Hepatocyte (in vitro differentiated cells): ENCODE measurements around the gene NXPE1. TPM values are rescaled to one million over a fixed set of nuclear protein-coding genes. Genes with fewer than 3 reads are reported as not detected.
A peak's percentile ranks its signal among the peaks of the same experiment; 100 is the strongest.

Experiments used
- DNase-seq: peaks from one replicate; pipeline ENCODE4 v3.0.0-alpha.2; 2016; ENCODE audit warnings: low spot score
- H2AFZ ChIP-seq: fragments of 200-600 bp; sonication (generic); 2 replicates; pipeline ENCODE4 v1.6.0; 2016; ENCODE audit warnings: antibody characterized with exemption, mild to moderate bottlenecking
- H3K27ac ChIP-seq: fragments of 200-600 bp; sonication (generic); 2 replicates; pipeline ENCODE4 v1.5.1; 2016; ENCODE audit warnings: mild to moderate bottlenecking
- H3K27me3 ChIP-seq: fragments of 200-600 bp; sonication (generic); 2 replicates; pipeline ENCODE4 v1.6.1; 2016
- H3K36me3 ChIP-seq: fragments of 200-600 bp; sonication (generic); replicated peaks from 2 replicates; pipeline ENCODE4 v1.5.1; 2016; ENCODE audit warnings: low read depth; ENCODE audit not compliant: insufficient read depth
- H3K4me1 ChIP-seq: fragments of 200-600 bp; sonication (generic); 2 replicates; pipeline ENCODE4 v1.5.1; 2016; ENCODE audit warnings: mild to moderate bottlenecking, moderate library complexity; ENCODE audit not compliant: insufficient read depth
- H3K4me2 ChIP-seq: fragments of 200-600 bp; sonication (generic); 2 replicates; pipeline ENCODE4 v1.6.0; 2016
- H3K4me3 ChIP-seq: fragments of 200-600 bp; sonication (generic); 2 replicates; pipeline ENCODE4 v1.5.1; 2016; ENCODE audit warnings: mild to moderate bottlenecking
- H3K79me2 ChIP-seq: fragments of 200-600 bp; sonication (generic); 2 replicates; pipeline ENCODE4 v1.6.0; 2017; ENCODE audit warnings: mild to moderate bottlenecking
- H3K9me2 ChIP-seq: fragments of 200-600 bp; sonication (generic); replicated peaks from 2 replicates; pipeline ENCODE4 v1.6.0; 2017; ENCODE audit warnings: mild to moderate bottlenecking; ENCODE audit not compliant: insufficient read depth
- H3K9me3 ChIP-seq: fragments of 200-600 bp; sonication (generic); 2 replicates; pipeline ENCODE4 v1.5.1; 2016; ENCODE audit warnings: low read depth, mild to moderate bottlenecking
- H4K20me1 ChIP-seq: fragments of 200-600 bp; sonication (generic); 2 replicates; pipeline ENCODE4 v1.6.0; 2016; ENCODE audit warnings: mild to moderate bottlenecking; ENCODE audit not compliant: insufficient read depth, poor library complexity, severe bottlenecking
- EZH2 ChIP-seq: fragments of 200-600 bp; sonication (generic); IDR thresholded peaks from 2 replicates; pipeline ENCODE4 v1.6.1; 2016; ENCODE audit warnings: antibody characterized with exemption, mild to moderate bottlenecking, borderline replicate concordance
- EZH2phosphoT487 ChIP-seq: fragments of 200-600 bp; sonication (generic); IDR thresholded peaks from one replicate; pipeline ENCODE4 v1.6.1; 2018; ENCODE audit warnings: antibody characterized with exemption, mild to moderate bottlenecking, low read depth, moderate library complexity; ENCODE audit not compliant: unreplicated experiment, severe bottlenecking
- WGBS: methylation state at CpG from one replicate; pipeline ENCODE4 v1.1.6; 2016; ENCODE audit warnings: low lambda C conversion rate; ENCODE audit errors: missing lambda C conversion rate; 5-methylcytosine and 5-hydroxymethylcytosine counted together
- polyA plus RNA-seq: library from polyadenylated mRNA; unstranded; fragments of >200 nt; fragmentation: Nextera tagmentation; extraction: Ambion mirVana; gene quantifications from 2 replicates; pipeline ENCODE4 v1.2.1, GENCODE V29; 2016
- total RNA-seq: library from RNA; depleted of rRNA; stranded (reverse); fragments of >200 nt; gene quantifications from 2 replicates; pipeline ENCODE4 v1.2.3, GENCODE V29; 2014
- TF ChIP-seq, protein P1 (sequence below): fragments of 200-600 bp; sonication (generic); IDR thresholded peaks from 2 replicates; pipeline ENCODE4 v1.5.1; 2016; ENCODE audit warnings: antibody characterized with exemption, mild to moderate bottlenecking; ENCODE audit not compliant: poor library complexity

The NXPE1 gene
- total and polyA plus RNA-seq, 2 experiments from 2014 or later: 0.90 TPM; not detected in 1

DNA sequence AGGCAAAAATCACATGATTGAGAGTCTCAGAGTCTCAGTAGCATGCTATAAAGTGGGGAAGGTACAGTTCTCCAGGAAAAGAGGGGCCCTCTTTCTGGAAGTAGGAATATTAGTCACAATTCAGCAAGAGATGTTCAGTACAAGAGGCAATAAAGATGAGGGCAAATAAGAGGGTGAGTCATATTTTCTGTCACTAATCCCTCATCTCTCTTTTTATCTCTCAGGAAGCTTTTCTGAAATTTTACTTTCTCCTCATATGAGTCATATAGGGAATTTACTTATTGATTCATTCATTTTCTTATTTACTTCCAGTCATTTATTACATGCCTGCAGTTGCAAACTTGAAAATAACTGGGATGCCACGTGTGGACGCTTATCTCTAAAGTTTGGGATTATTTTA is 3.4 kb upstream of the NXPE1 start:
- TF ChIP-seq EZH2: no peak
- TF ChIP-seq EZH2phosphoT487: peak; percentile 85
- TF ChIP-seq, protein P1, sequence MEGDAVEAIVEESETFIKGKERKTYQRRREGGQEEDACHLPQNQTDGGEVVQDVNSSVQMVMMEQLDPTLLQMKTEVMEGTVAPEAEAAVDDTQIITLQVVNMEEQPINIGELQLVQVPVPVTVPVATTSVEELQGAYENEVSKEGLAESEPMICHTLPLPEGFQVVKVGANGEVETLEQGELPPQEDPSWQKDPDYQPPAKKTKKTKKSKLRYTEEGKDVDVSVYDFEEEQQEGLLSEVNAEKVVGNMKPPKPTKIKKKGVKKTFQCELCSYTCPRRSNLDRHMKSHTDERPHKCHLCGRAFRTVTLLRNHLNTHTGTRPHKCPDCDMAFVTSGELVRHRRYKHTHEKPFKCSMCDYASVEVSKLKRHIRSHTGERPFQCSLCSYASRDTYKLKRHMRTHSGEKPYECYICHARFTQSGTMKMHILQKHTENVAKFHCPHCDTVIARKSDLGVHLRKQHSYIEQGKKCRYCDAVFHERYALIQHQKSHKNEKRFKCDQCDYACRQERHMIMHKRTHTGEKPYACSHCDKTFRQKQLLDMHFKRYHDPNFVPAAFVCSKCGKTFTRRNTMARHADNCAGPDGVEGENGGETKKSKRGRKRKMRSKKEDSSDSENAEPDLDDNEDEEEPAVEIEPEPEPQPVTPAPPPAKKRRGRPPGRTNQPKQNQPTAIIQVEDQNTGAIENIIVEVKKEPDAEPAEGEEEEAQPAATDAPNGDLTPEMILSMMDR: no peak
- peaks cover 3% of the 10 kb centered on the region for H3K4me1 ChIP-seq

DNA sequence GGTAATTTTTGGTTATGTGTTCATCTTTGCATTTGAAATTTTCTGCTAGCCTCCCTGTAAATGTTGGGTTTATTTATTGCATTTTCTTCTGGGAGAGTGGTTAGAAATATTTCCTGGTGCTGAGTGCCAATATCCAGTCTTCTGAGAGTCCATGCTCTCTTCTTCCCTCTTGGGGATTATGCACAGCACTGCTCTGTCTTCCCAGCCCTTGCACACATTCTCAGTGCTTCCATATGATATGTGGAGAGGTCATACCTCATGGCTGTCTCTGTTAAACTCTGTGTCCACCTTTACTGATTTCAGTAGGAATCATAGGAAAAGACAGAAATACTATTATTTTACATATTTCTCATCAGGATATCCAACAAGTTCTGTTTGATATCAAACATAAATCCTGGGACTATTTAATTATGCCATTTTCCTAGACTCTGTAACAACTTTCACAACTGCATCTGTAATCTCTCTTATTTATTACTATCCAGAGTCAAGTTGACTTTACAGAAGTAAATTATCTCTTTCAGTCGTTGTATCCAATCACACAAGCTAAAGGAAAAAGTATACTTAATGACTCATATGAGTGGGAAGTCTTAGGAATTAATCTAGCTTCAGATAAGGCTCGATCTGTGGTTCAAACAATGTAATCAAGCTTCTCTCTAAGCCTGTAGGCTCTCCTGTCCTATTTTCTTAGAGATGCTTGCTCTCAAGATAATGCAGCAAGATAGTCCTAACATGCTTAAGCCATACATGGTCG is 2.7 kb upstream of the NXPE1 start:
- H2AFZ ChIP-seq: no peak overlapping the region
- H3K4me3 ChIP-seq: no peak overlapping the region
- peak overlapping the region; percentile 15 for H3K4me2 ChIP-seq
- DNase-seq: peak; percentile 28
- no peaks in the 10 kb centered on the region for H3K9me3 ChIP-seq
- peak overlapping the region; percentile 84 for H3K27ac ChIP-seq
- H3K36me3 ChIP-seq: no peaks in the 10 kb centered on the region
- no peaks in the 10 kb centered on the region for H3K79me2 ChIP-seq
- no peaks in the 10 kb centered on the region for H4K20me1 ChIP-seq
- H3K9me2 ChIP-seq: no peaks in the 10 kb centered on the region
- H3K27me3 ChIP-seq: no peaks in the 10 kb centered on the region
- H3K4me1 ChIP-seq: peaks cover 3% of the 10 kb centered on the region
- WGBS: 14% methylated on average over 3 of the region's 3 CpGs
- TF ChIP-seq, protein P1: no peak
- TF ChIP-seq EZH2phosphoT487 (peak; percentile 68), EZH2 (no peak)

More for the DNA sequence above, 3.4 kb upstream of the NXPE1 start:
- whole genome bisulfite sequencing: 34% methylated on average over 2 of the region's 2 CpGs
- no peaks in the 10 kb centered on the region for H3K27me3 ChIP-seq
- no peaks in the 10 kb centered on the region for H3K9me2 ChIP-seq
- no peak overlapping the region for H2AFZ ChIP-seq
- no peaks in the 10 kb centered on the region for H3K9me3 ChIP-seq
- peak overlapping the region; percentile 84 for H3K27ac ChIP-seq
- H3K79me2 ChIP-seq: no peaks in the 10 kb centered on the region
- H3K4me2 ChIP-seq: peak overlapping the region; percentile 15
- H3K4me3 ChIP-seq: no peak overlapping the region
- H4K20me1 ChIP-seq: no peaks in the 10 kb centered on the region
- H3K36me3 ChIP-seq: no peaks in the 10 kb centered on the region
- DNase-seq: peak; percentile 49

DNA sequence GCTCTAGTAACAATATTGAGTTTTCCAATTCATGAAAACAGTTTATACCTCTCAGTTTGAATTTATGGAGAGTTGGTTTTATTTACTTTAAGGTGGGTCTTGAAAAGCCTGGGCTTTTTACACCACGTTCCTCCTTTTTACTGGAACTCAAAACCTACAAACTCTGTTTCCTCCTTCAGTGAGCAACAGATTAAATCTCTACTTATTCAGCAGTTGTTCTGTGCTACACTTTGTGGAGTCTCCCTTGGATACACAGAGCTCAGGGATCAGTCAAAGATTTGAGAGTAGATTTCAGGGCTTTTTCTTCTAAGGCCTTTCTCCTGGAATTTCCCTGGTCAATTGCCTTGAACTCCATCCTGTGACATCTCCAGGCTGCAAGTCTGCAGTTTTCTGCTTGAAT is 3.5 kb downstream of the NXPE1 start:
- H3K9me3 ChIP-seq: no peaks in the 10 kb centered on the region
- peak; percentile 12 for DNase-seq
- no peak overlapping the region for H3K4me2 ChIP-seq
- WGBS: 19% methylated on average over 1 of the region's 1 CpG
- H4K20me1 ChIP-seq: no peaks in the 10 kb centered on the region
- TF ChIP-seq, protein P1: no peak
- TF ChIP-seq EZH2phosphoT487 (no peak), EZH2 (no peak)
- H3K4me3 ChIP-seq: no peak overlapping the region
- no peaks in the 10 kb centered on the region for H3K79me2 ChIP-seq
- no peaks in the 10 kb centered on the region for H3K9me2 ChIP-seq
- no peaks in the 10 kb centered on the region for H3K36me3 ChIP-seq
- no peaks in the 10 kb centered on the region for H3K27me3 ChIP-seq
- no peak overlapping the region for H3K27ac ChIP-seq
- no peak overlapping the region for H2AFZ ChIP-seq
- peaks cover 7% of the 10 kb centered on the region for H3K4me1 ChIP-seq
